Body of pancreas (tissue), 4 donors: ENCODE measurements around the gene CCDC85C.

Experiments
- POLR2A ChIP-seq, 3 donors: fragments of 450-650 bp; IDR thresholded peaks; one replicate each; pipeline ENCODE4 v1.6.1; 2016; ENCODE audit warnings: antibody characterized with exemption in 3 of 3, mild to moderate bottlenecking in 2 of 3
- TF ChIP-seq, protein P1 (sequence below), 7 experiments: fragments of 450-650 bp in 4 of 7; fragments of 200-600 bp in 3 of 7; sonication (generic) in 3 of 7; IDR thresholded peaks; one replicate each; pipeline ENCODE4 v1.5.1; 2016 to 2019; ENCODE audit warnings: antibody characterized with exemption in 7 of 7

DNA sequence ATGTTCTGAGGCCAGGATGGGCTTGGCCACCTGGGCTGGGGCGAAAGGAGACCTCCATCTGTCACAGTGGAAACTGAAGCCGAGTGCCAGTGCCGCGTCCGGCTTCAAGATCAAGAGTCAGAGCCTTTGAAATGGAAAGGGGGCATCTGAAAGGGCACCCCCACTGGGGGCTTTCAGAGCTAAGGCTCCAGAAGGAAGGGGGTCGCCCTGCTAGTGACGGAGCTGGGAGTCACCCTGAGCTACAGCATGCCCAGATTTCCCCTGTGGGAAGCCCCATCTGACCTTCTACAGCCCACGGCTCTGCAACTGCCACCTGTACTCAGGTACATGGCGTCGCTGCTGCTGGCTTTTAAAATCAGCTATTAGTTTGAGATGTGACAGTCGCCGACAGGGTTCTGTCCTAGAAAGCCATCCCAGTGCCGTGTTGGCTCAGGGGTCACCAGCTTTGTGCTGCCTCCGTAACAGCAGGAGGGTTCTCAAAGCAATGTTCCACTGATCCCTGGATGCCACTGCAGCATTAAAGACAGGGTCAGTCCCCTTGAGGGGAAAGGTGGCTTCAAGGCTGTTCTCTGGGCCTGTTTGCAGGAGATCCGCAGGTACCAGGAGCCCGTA, 91.3 kb downstream of the CCDC85C start:
- no peak for TF ChIP-seq POLR2A (IDR thresholded peaks at IDR 0.05)
- TF ChIP-seq, protein P1, sequence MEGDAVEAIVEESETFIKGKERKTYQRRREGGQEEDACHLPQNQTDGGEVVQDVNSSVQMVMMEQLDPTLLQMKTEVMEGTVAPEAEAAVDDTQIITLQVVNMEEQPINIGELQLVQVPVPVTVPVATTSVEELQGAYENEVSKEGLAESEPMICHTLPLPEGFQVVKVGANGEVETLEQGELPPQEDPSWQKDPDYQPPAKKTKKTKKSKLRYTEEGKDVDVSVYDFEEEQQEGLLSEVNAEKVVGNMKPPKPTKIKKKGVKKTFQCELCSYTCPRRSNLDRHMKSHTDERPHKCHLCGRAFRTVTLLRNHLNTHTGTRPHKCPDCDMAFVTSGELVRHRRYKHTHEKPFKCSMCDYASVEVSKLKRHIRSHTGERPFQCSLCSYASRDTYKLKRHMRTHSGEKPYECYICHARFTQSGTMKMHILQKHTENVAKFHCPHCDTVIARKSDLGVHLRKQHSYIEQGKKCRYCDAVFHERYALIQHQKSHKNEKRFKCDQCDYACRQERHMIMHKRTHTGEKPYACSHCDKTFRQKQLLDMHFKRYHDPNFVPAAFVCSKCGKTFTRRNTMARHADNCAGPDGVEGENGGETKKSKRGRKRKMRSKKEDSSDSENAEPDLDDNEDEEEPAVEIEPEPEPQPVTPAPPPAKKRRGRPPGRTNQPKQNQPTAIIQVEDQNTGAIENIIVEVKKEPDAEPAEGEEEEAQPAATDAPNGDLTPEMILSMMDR (IDR thresholded peaks at IDR 0.05): no peak
